Measurements from ENCODE around the gene SIM2. TPM values are rescaled to one million over a fixed set of nuclear protein-coding genes. Genes with fewer than 3 reads are reported as not detected.

The SIM2 gene
- total RNA-seq, 4 donors from 2014 or later, result 0.47 to 2.3 TPM; not detected in 2

DNA sequence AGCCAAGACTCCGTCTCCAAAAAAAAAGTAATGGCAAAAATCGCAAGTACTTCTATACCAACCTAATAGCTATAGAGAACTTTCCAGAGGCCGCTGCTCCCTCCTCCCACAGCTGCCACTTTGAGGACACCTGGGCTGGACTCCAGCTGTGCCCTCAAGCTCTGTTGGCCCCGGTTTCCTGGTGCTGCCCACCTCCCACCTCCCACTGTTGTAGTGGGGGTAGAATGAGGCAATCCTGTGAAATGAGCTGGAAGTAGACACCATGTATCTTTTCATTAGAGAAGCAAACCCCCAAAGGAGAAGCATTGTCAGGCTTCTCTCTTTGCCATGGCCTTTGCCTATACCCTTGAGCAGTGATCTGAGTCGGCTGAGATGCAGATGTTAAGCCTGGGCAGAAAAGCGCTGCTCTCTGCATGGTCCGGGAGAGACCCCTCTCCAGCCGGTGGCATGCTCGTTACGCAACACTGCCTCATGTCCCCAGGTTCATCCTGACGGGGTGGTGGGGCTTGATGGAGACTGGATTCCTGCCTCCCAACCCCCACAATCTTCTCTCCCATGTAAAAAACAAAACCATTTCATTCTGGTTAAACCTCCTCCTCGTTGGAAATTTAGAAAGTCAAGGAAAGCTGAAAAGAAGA lies 39.7 kb downstream of the SIM2 start:
- Histone ChIP-seq H3K4me1 (no peaks in the 10 kb centered on the region), H3K4me3 (no peak overlapping the region), H3K27me3 (peaks cover 42% of the 10 kb centered on the region), H3K9me3 (peaks cover 0 to 9% (median 0%) of the 10 kb centered on the region in 3 donors), H3K36me3 (no peaks in the 10 kb centered on the region), H3K27ac (no peak overlapping the region)
- 68 to 75% methylated on average over 8 to 11 of the region's 12 CpGs for WGBS, 2 donors (ENCODE audit: low coverage in 1 of 2)
- no peak for ATAC-seq
- TF ChIP-seq EP300 (IDR thresholded peaks at IDR 0.05) (no peak), POLR2A (IDR thresholded peaks at IDR 0.05) (no peak), CTCF (IDR thresholded peaks at IDR 0.05) (no peak), POLR2AphosphoS5 (IDR thresholded peaks at IDR 0.05) (no peak)

GRCh38 chr21:36741506-36741905 lies 42.6 kb downstream of the SIM2 start:
- no peak for ATAC-seq
- Histone ChIP-seq H3K9me3 (no peaks in the 10 kb centered on the region), H3K27me3 (peaks cover 37% of the 10 kb centered on the region), H3K4me3 (no peak overlapping the region), H3K36me3 (no peaks in the 10 kb centered on the region), H3K27ac (no peak overlapping the region), H3K4me1 (peaks cover 0 to 10% (median 0%) of the 10 kb centered on the region in 3 donors)
- 88 to 89% methylated on average over 3 to 17 of the region's 21 CpGs for WGBS, 2 donors (ENCODE audit: low coverage in 1 of 2)
- no peak for TF ChIP-seq CTCF (IDR thresholded peaks at IDR 0.05)
- TF ChIP-seq EP300 (IDR thresholded peaks at IDR 0.05), result no peak
- no peak for TF ChIP-seq POLR2AphosphoS5 (IDR thresholded peaks at IDR 0.05)
- TF ChIP-seq POLR2A (IDR thresholded peaks at IDR 0.05), result no peak

DNA sequence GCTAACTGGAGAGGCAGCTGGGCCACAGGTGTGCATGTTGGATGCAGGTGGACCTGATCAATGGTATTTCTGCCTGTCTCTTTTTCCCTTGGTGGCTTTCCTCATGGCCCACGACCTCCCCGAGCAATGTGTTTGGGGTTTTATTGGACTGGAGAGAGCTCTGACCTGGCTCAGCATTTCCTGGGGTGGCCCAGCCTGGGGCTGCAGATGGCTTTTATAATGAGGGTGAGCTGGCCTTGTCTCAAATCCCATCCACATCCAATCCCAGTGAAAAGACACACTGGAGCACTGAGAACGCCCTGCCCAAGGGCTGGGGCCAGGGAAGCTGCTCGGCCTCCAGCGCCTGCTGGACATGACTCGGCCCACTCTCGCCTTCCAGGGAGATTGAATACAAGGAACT lies 44.1 kb downstream of the SIM2 start:
- Histone ChIP-seq H3K36me3 (no peaks in the 10 kb centered on the region), H3K27me3 (peaks cover 49% of the 10 kb centered on the region), H3K4me3 (no peak overlapping the region), H3K9me3 (no peaks in the 10 kb centered on the region), H3K4me1 (peaks cover 0 to 21% (median 0%) of the 10 kb centered on the region in 3 donors), H3K27ac (no peak overlapping the region)
- ATAC-seq, result no peak
- no CpG with 5 or more reads among the region's 7 CpGs for WGBS, 2 donors (ENCODE audit: low coverage in 1 of 2)
- TF ChIP-seq EP300 (IDR thresholded peaks at IDR 0.05), result no peak
- no peak for TF ChIP-seq CTCF (IDR thresholded peaks at IDR 0.05)
- no peak for TF ChIP-seq POLR2A (IDR thresholded peaks at IDR 0.05)
- no peak for TF ChIP-seq POLR2AphosphoS5 (IDR thresholded peaks at IDR 0.05)

GRCh38 chr21:36743446-36743845 lies 44.5 kb downstream of the SIM2 start:
- WGBS, 2 donors (ENCODE audit: low coverage in 1 of 2), result 92 to 94% methylated on average over 2 of the region's 9 CpGs
- H3K4me1 ChIP-seq, result peaks cover 0 to 25% (median 0%) of the 10 kb centered on the region in 3 donors
- H3K9me3 ChIP-seq, result no peaks in the 10 kb centered on the region
- no peak overlapping the region for H3K4me3 ChIP-seq
- TF ChIP-seq EP300 (IDR thresholded peaks at IDR 0.05) (no peak), CTCF (IDR thresholded peaks at IDR 0.05) (no peak), POLR2A (IDR thresholded peaks at IDR 0.05) (no peak), POLR2AphosphoS5 (IDR thresholded peaks at IDR 0.05) (no peak)
- H3K36me3 ChIP-seq, result no peaks in the 10 kb centered on the region
- no peak for ATAC-seq
- no peak overlapping the region for H3K27ac ChIP-seq
- H3K27me3 ChIP-seq, result peaks cover 54% of the 10 kb centered on the region

- H3K27ac ChIP-seq, result no peak overlapping the region
- H3K36me3 ChIP-seq, result no peaks in the 10 kb centered on the region
- H3K9me3 ChIP-seq, result no peaks in the 10 kb centered on the region
- H3K4me3 ChIP-seq, result no peak overlapping the region
- no peak for TF ChIP-seq CTCF (IDR thresholded peaks at IDR 0.05)
- TF ChIP-seq EP300 (IDR thresholded peaks at IDR 0.05), result no peak
- TF ChIP-seq POLR2A (IDR thresholded peaks at IDR 0.05), result no peak
- no peak for TF ChIP-seq POLR2AphosphoS5 (IDR thresholded peaks at IDR 0.05)
- H3K4me1 ChIP-seq, result peaks cover 0 to 25% (median 0%) of the 10 kb centered on the region in 3 donors
- ATAC-seq, result no peak
- WGBS, 2 donors (ENCODE audit: low coverage in 1 of 2), result 84% methylated on average over 2 of the region's 3 CpGs; no CpG with 5 or more reads in 1 of the 2 donors
- H3K27me3 ChIP-seq, result peaks cover 54% of the 10 kb centered on the region
Measured at GRCh38 chr21:36744190-36744559, 45.3 kb downstream of the SIM2 start.

Data from gastroesophageal sphincter (tissue), 4 donors.